ENCODE data around the gene DNAJB1. TPM values are rescaled to one million over a fixed set of nuclear protein-coding genes. Genes with fewer than 3 reads are reported as not detected.

The DNAJB1 gene
- total RNA-seq (2014; rRNA removed; shearing (Covaris generic)) = 53.3 TPM in 2 replicates
- 43.2 and 44.0 TPM in 2 replicates for polyA plus RNA-seq (2016; fragmentation: Nextera tagmentation; extraction: Ambion mirVana)
- long read RNA-seq, transcript DNAJB1-201 (3 exons, 2,264 nt) = major isoform, 22 of 27 reads
- long read RNA-seq, partial matches to known transcripts = 1 of 27 reads
- long read RNA-seq, other reads (novel, unspliced or antisense) = 4 of 27 reads

- TF ChIP-seq CREB1 (CRISPR knock-in tag; IDR thresholded peaks at IDR 0.05; ENCODE audit: low read depth) = no peak
- no peak for TF ChIP-seq STAT1 (IDR thresholded peaks at IDR 0.05; ENCODE audit: unreplicated experiment)
- TF ChIP-seq POLR2AphosphoS5 (IDR thresholded peaks at IDR 0.05; ENCODE audit: low read depth) = peak; percentile 66; the same call in 1 of the 2 replicates
- peak; percentile 13 for TF ChIP-seq REST (IDR thresholded peaks at IDR 0.05; ENCODE audit: unreplicated experiment)
- TF ChIP-seq ZNF331 (CRISPR knock-in tag; IDR thresholded peaks at IDR 0.05; ENCODE audit: low read depth) = no peak
- Histone ChIP-seq H3K27ac (ENCODE audit: low read depth) (peak within 1 kb of the TSS; percentile 94), H2AFZ (peak within 1 kb of the TSS; percentile 88), H3K4me1 (ENCODE audit: insufficient read depth) (peaks cover 11% of the 10 kb centered on the region; the same call in 1 of the 2 replicates), H3K4me3 (peak within 1 kb of the TSS; percentile 97), H3K36me3 (ENCODE audit: insufficient read depth) (peaks cover 3% of the 10 kb centered on the region), H3K4me2 (peak within 1 kb of the TSS; percentile 99), H3K79me2 (replicated peaks; ENCODE audit: insufficient read depth) (peaks cover 31% of the 10 kb centered on the region), H3K27me3 (ENCODE audit: insufficient read depth) (no peaks in the 10 kb centered on the region), H3F3A (replicated peaks; ENCODE audit: low read depth) (peaks cover 36% of the 10 kb centered on the region), H4K20me1 (replicated peaks; ENCODE audit: insufficient read depth) (peaks cover 24% of the 10 kb centered on the region; the same call in 1 of the 2 replicates), H3K9me2 (ENCODE audit: insufficient read depth) (no peaks in the 10 kb centered on the region)
- peaks cover 26% of the 10 kb centered on the region for H3K4me1 Mint-ChIP-seq
- H3K27me3 Mint-ChIP-seq (ENCODE audit: insufficient read depth, low read depth, poor library complexity) = peaks cover 11% of the 10 kb centered on the region
- H3K36me3 Mint-ChIP-seq (ENCODE audit: low read depth) = peaks cover 34% of the 10 kb centered on the region
- H3K27ac Mint-ChIP-seq = peak within 1 kb of the TSS; percentile 96
- H3K4me3 Mint-ChIP-seq = peak within 1 kb of the TSS; percentile 93
- ATAC-seq (peak; percentile 74), DNase-seq (ENCODE audit: low spot score) (peak; percentile 70)
- no peaks in the 10 kb centered on the region; the same call in 2 of the 3 replicates for H3K9me3 Mint-ChIP-seq
Observed at GRCh38 chr19:14517840-14518505, at the start of gene DNAJB1. DNAJB1 (minus strand) TSS chr19:14518397; CDS start chr19:14518349, 48 bp downstream.

- H3K9me3 Mint-ChIP-seq = no peaks in the 10 kb centered on the region; the same call in 1 of the 3 replicates
- no peak for ATAC-seq
- DNase-seq (ENCODE audit: low spot score) = no peak
- H3K27ac Mint-ChIP-seq = no peak overlapping the region
- Histone ChIP-seq H3K9me2 (ENCODE audit: insufficient read depth) (no peaks in the 10 kb centered on the region), H2AFZ (no peak overlapping the region), H3K4me1 (ENCODE audit: insufficient read depth) (peaks cover 24% of the 10 kb centered on the region), H3K27me3 (ENCODE audit: insufficient read depth) (no peaks in the 10 kb centered on the region), H3K27ac (ENCODE audit: low read depth) (no peak overlapping the region), H3K36me3 (ENCODE audit: insufficient read depth) (no peaks in the 10 kb centered on the region; the same call in 1 of the 2 replicates), H4K20me1 (replicated peaks; ENCODE audit: insufficient read depth) (peaks cover 3% of the 10 kb centered on the region), H3K79me2 (replicated peaks; ENCODE audit: insufficient read depth) (peaks cover 22% of the 10 kb centered on the region), H3F3A (replicated peaks; ENCODE audit: low read depth) (peaks cover 15% of the 10 kb centered on the region; the same call in 1 of the 2 replicates), H3K4me3 (no peak overlapping the region), H3K4me2 (no peak overlapping the region)
- no peak overlapping the region for H3K4me3 Mint-ChIP-seq
- H3K36me3 Mint-ChIP-seq (ENCODE audit: low read depth) = peaks cover 12% of the 10 kb centered on the region
- H3K27me3 Mint-ChIP-seq (ENCODE audit: insufficient read depth, low read depth, poor library complexity) = peaks cover 8% of the 10 kb centered on the region
- H3K4me1 Mint-ChIP-seq = peaks cover 28% of the 10 kb centered on the region
- TF ChIP-seq EZH2 (IDR thresholded peaks at IDR 0.05; ENCODE audit: low read depth, unreplicated experiment) (no peak), NANOG (IDR thresholded peaks at IDR 0.05; ENCODE audit: borderline replicate concordance) (no peak), JUNB (IDR thresholded peaks at IDR 0.05; ENCODE audit: unreplicated experiment) (no peak), STAT1 (IDR thresholded peaks at IDR 0.05; ENCODE audit: unreplicated experiment) (no peak), POLR2AphosphoS5 (IDR thresholded peaks at IDR 0.05; ENCODE audit: low read depth) (no peak), REST (IDR thresholded peaks at IDR 0.05; ENCODE audit: unreplicated experiment) (no peak), CTCF (conservative IDR thresholded peaks at IDR 0.05; ENCODE audit: low read depth in 2 of 2) (no peak), EZH2phosphoT487 (IDR thresholded peaks at IDR 0.05; ENCODE audit: unreplicated experiment) (no peak), ZNF331 (CRISPR knock-in tag; IDR thresholded peaks at IDR 0.05; ENCODE audit: low read depth) (no peak), ZNF114 (CRISPR knock-in tag; IDR thresholded peaks at IDR 0.05) (no peak), ETS1 (IDR thresholded peaks at IDR 0.05) (no peak), CREB1 (CRISPR knock-in tag; IDR thresholded peaks at IDR 0.05; ENCODE audit: low read depth) (no peak)
Observed at GRCh38 chr19:14567079-14567478, 48.9 kb upstream of the DNAJB1 start.

Measured in GM23338 (cell line).